Measurements from ENCODE around the gene OR2F2.

Gene OR2F2

GRCh38 chr7:143905509-143905908 is 29.5 kb upstream of the OR2F2 start:
- no peak overlapping the region for H3K27ac Mint-ChIP-seq
- no peak overlapping the region for H3K4me3 Mint-ChIP-seq
- no peaks in the 10 kb centered on the region for H3K27me3 Mint-ChIP-seq (ENCODE audit: low read depth)
- DNase-seq (ENCODE audit: low spot score), result no peak
- peaks cover 12% of the 10 kb centered on the region for H3K4me1 Mint-ChIP-seq (ENCODE audit: low read depth)
- H3K36me3 Mint-ChIP-seq (ENCODE audit: low read depth), result peaks cover 2% of the 10 kb centered on the region
- no peaks in the 10 kb centered on the region for H3K9me3 Mint-ChIP-seq

GRCh38 chr7:143906151-143906550 is 28.9 kb upstream of the OR2F2 start:
- no peak for DNase-seq (ENCODE audit: low spot score)
- no peaks in the 10 kb centered on the region for H3K27me3 Mint-ChIP-seq (ENCODE audit: low read depth)
- no peak overlapping the region for H3K27ac Mint-ChIP-seq
- H3K4me3 Mint-ChIP-seq, result no peak overlapping the region
- H3K4me1 Mint-ChIP-seq (ENCODE audit: low read depth), result peaks cover 7% of the 10 kb centered on the region
- peaks cover 2% of the 10 kb centered on the region for H3K36me3 Mint-ChIP-seq (ENCODE audit: low read depth)
- H3K9me3 Mint-ChIP-seq, result no peaks in the 10 kb centered on the region

- Mint-ChIP-seq H3K36me3 (ENCODE audit: low read depth) (peaks cover 2% of the 10 kb centered on the region), H3K4me3 (no peak overlapping the region), H3K9me3 (no peaks in the 10 kb centered on the region), H3K4me1 (ENCODE audit: low read depth) (peaks cover 2% of the 10 kb centered on the region), H3K27me3 (ENCODE audit: low read depth) (no peaks in the 10 kb centered on the region), H3K27ac (no peak overlapping the region)
- DNase-seq (ENCODE audit: low spot score), result no peak
Observed at GRCh38 chr7:143906895-143907294, 28.1 kb upstream of the OR2F2 start.

- Mint-ChIP-seq H3K36me3 (ENCODE audit: low read depth) (no peaks in the 10 kb centered on the region), H3K4me1 (ENCODE audit: low read depth) (no peaks in the 10 kb centered on the region), H3K27ac (no peak overlapping the region), H3K9me3 (no peaks in the 10 kb centered on the region), H3K27me3 (ENCODE audit: low read depth) (no peaks in the 10 kb centered on the region), H3K4me3 (no peak overlapping the region)
- DNase-seq (ENCODE audit: low spot score), result no peak
Observed at GRCh38 chr7:143908120-143908519, 26.9 kb upstream of the OR2F2 start.

- H3K36me3 Mint-ChIP-seq (ENCODE audit: low read depth), result no peaks in the 10 kb centered on the region
- no peak overlapping the region for H3K4me3 Mint-ChIP-seq
- DNase-seq (ENCODE audit: low spot score), result no peak
- H3K9me3 Mint-ChIP-seq, result no peaks in the 10 kb centered on the region
- peaks cover 6% of the 10 kb centered on the region for H3K27me3 Mint-ChIP-seq (ENCODE audit: low read depth)
- no peaks in the 10 kb centered on the region for H3K4me1 Mint-ChIP-seq (ENCODE audit: low read depth)
- H3K27ac Mint-ChIP-seq, result no peak overlapping the region
Observed at GRCh38 chr7:143909863-143910262, 25.2 kb upstream of the OR2F2 start.

- DNase-seq (ENCODE audit: low spot score), result no peak
- no peaks in the 10 kb centered on the region for H3K36me3 Mint-ChIP-seq (ENCODE audit: low read depth)
- H3K27me3 Mint-ChIP-seq (ENCODE audit: low read depth), result peaks cover 6% of the 10 kb centered on the region
- H3K4me1 Mint-ChIP-seq (ENCODE audit: low read depth), result no peaks in the 10 kb centered on the region
- H3K4me3 Mint-ChIP-seq, result no peak overlapping the region
- no peaks in the 10 kb centered on the region for H3K9me3 Mint-ChIP-seq
- H3K27ac Mint-ChIP-seq, result no peak overlapping the region
Observed at GRCh38 chr7:143910473-143911248, 24.4 kb upstream of the OR2F2 start.

GRCh38 chr7:143913945-143914615 is 21.0 kb upstream of the OR2F2 start:
- Mint-ChIP-seq H3K36me3 (ENCODE audit: low read depth) (no peaks in the 10 kb centered on the region), H3K4me3 (no peak overlapping the region), H3K4me1 (ENCODE audit: low read depth) (no peaks in the 10 kb centered on the region), H3K9me3 (no peaks in the 10 kb centered on the region), H3K27me3 (ENCODE audit: low read depth) (peaks cover 19% of the 10 kb centered on the region), H3K27ac (no peak overlapping the region)
- DNase-seq (ENCODE audit: low spot score), result no peak

GRCh38 chr7:143914938-143915652 is 19.9 kb upstream of the OR2F2 start:
- H3K9me3 Mint-ChIP-seq, result no peaks in the 10 kb centered on the region
- H3K36me3 Mint-ChIP-seq (ENCODE audit: low read depth), result no peaks in the 10 kb centered on the region
- peaks cover 23% of the 10 kb centered on the region for H3K27me3 Mint-ChIP-seq (ENCODE audit: low read depth)
- no peak overlapping the region for H3K27ac Mint-ChIP-seq
- DNase-seq (ENCODE audit: low spot score), result no peak
- no peak overlapping the region for H3K4me3 Mint-ChIP-seq
- no peaks in the 10 kb centered on the region for H3K4me1 Mint-ChIP-seq (ENCODE audit: low read depth)

GRCh38 chr7:143924851-143925250 is 10.2 kb upstream of the OR2F2 start:
- H3K9me3 Mint-ChIP-seq, result no peaks in the 10 kb centered on the region
- H3K4me1 Mint-ChIP-seq (ENCODE audit: low read depth), result peaks cover 2% of the 10 kb centered on the region
- H3K4me3 Mint-ChIP-seq, result no peak overlapping the region
- no peak for DNase-seq (ENCODE audit: low spot score)
- H3K27ac Mint-ChIP-seq, result no peak overlapping the region
- H3K27me3 Mint-ChIP-seq (ENCODE audit: low read depth), result peaks cover 19% of the 10 kb centered on the region
- no peaks in the 10 kb centered on the region for H3K36me3 Mint-ChIP-seq (ENCODE audit: low read depth)

GRCh38 chr7:143929224-143929920 is 5.7 kb upstream of the OR2F2 start:
- H3K27ac Mint-ChIP-seq, result no peak overlapping the region
- H3K9me3 Mint-ChIP-seq, result no peaks in the 10 kb centered on the region
- peaks cover 5% of the 10 kb centered on the region for H3K4me1 Mint-ChIP-seq (ENCODE audit: low read depth)
- H3K36me3 Mint-ChIP-seq (ENCODE audit: low read depth), result no peaks in the 10 kb centered on the region
- H3K27me3 Mint-ChIP-seq (ENCODE audit: low read depth), result no peaks in the 10 kb centered on the region
- no peak overlapping the region for H3K4me3 Mint-ChIP-seq
- DNase-seq (ENCODE audit: low spot score), result peak; percentile 33

GRCh38 chr7:143931739-143932138 is 3.3 kb upstream of the OR2F2 start:
- DNase-seq (ENCODE audit: low spot score), result no peak
- Mint-ChIP-seq H3K27ac (no peak overlapping the region), H3K4me1 (ENCODE audit: low read depth) (peaks cover 5% of the 10 kb centered on the region), H3K9me3 (no peaks in the 10 kb centered on the region), H3K27me3 (ENCODE audit: low read depth) (no peaks in the 10 kb centered on the region), H3K4me3 (no peak overlapping the region), H3K36me3 (ENCODE audit: low read depth) (no peaks in the 10 kb centered on the region)

GRCh38 chr7:143936087-143937009 is 1.3 kb downstream of the OR2F2 start:
- no peak for DNase-seq (ENCODE audit: low spot score)
- H3K4me3 Mint-ChIP-seq, result no peak overlapping the region
- H3K9me3 Mint-ChIP-seq, result no peaks in the 10 kb centered on the region
- no peaks in the 10 kb centered on the region for H3K36me3 Mint-ChIP-seq (ENCODE audit: low read depth)
- H3K4me1 Mint-ChIP-seq (ENCODE audit: low read depth), result peaks cover 3% of the 10 kb centered on the region
- no peak overlapping the region for H3K27ac Mint-ChIP-seq
- H3K27me3 Mint-ChIP-seq (ENCODE audit: low read depth), result no peaks in the 10 kb centered on the region

All from T-helper 2 cell treated with Interferon-gamma antibody and Interleukin-4, amounts not matched to agents 5 μg/mL and 100 μg/mL, for 36 hours (primary cell).